Effector memory CD4-positive, alpha-beta T cell (primary cell): Measurements from ENCODE around the gene NXPH3.

Source experiments
- DNase-seq, 3 donors: peaks; one replicate each; pipeline ENCODE4 v3.0.0-alpha.2; 2020
- H3K27ac ChIP-seq: 2 replicates; pipeline ENCODE4 v1.7.0; 2013; ENCODE audit warnings: mild to moderate bottlenecking, low read length, moderate library complexity; ENCODE audit not compliant: insufficient read depth, poor library complexity, severe bottlenecking
- H3K27me3 ChIP-seq: replicated peaks from 2 replicates; pipeline ENCODE4 v1.7.0; 2013; ENCODE audit warnings: mild to moderate bottlenecking, low read length; ENCODE audit not compliant: insufficient read depth, control insufficient read depth, poor library complexity, severe bottlenecking
- H3K36me3 ChIP-seq: 2 replicates; pipeline ENCODE4 v1.7.0; 2013; ENCODE audit warnings: mild to moderate bottlenecking, low read length, moderate library complexity; ENCODE audit not compliant: control insufficient read depth, insufficient read depth
- H3K4me1 ChIP-seq: 2 replicates; pipeline ENCODE4 v1.7.0; 2013; ENCODE audit warnings: low read length, mild to moderate bottlenecking; ENCODE audit not compliant: control insufficient read depth, insufficient read depth, poor library complexity, severe bottlenecking
- H3K4me3 ChIP-seq: 2 replicates; pipeline ENCODE4 v1.7.0; 2013; ENCODE audit warnings: low read length, low read depth, mild to moderate bottlenecking; ENCODE audit not compliant: insufficient read depth, poor library complexity, severe bottlenecking
- H3K9me3 ChIP-seq: 2 replicates; pipeline ENCODE4 v1.7.0; 2013; ENCODE audit warnings: mild to moderate bottlenecking, low read length, moderate library complexity; ENCODE audit not compliant: control insufficient read depth

The NXPH3 gene

DNA sequence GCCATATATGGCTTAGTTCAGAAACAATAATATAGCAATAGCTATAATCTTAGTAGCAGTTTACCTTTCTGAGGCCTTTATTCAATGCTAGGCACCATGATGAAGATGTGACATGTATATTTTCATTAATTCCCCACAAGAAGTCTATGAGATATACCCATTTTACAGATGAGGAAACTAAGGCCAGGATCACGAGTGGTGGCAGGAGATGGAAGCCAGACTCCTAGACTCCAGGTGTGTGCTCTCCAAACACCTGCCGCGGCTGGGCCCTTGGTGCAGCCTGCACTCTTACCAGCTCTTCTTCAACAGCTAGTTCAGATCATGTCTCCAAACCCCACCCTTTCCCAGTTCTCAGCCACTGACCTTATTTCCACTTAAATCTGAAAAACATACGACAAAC lies 15.2 kb downstream of the NXPH3 start:
- no peak overlapping the region for H3K4me3 ChIP-seq
- no peak for DNase-seq
- H3K4me1 ChIP-seq: no peaks in the 10 kb centered on the region
- no peak overlapping the region for H3K27ac ChIP-seq
- no peaks in the 10 kb centered on the region for H3K9me3 ChIP-seq
- peaks cover 3% of the 10 kb centered on the region for H3K36me3 ChIP-seq
- no peaks in the 10 kb centered on the region for H3K27me3 ChIP-seq

DNA sequence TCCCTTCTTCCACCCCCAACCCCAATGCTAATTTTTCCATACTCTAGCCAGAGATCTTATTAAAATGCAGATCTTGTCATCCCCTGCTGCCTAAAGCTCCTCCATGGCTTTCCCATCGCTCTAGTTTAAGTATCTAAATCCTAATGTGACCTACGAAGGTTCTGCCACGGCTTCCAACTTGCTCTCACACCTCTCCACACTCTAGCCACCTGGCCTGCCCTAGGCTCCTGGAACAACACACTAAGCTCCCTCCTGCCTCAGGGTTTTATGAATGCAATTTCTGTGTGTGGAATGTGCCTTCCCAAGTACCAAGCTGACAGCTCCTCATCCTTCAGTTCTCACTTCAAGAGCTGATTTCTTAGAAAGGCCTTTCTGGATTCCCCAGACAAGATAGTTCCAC lies 16.6 kb downstream of the NXPH3 start:
- Histone ChIP-seq H3K27me3 (no peaks in the 10 kb centered on the region), H3K36me3 (peaks cover 11% of the 10 kb centered on the region)
- DNase-seq: no peak

DNA sequence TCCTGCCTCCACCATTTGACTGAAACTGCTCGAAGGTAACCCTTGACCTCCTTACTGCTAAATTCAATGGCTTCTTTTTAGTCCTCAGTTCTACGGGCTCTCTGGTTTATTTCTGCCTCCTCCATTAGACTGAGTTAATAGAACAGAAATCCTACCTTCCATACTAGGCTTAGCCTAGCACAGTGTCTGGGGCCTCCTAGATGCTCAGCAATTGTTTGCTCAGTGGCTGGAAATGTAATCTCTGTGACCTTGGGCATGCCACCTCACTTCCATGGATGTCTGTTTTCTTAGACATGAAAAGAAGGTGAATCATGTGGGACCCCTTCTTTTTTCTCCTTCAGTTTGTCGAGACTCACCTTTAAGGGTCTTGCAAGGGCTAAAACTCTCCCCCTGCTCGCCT lies 19.7 kb downstream of the NXPH3 start:
- H3K9me3 ChIP-seq: no peaks in the 10 kb centered on the region
- no peaks in the 10 kb centered on the region for H3K4me1 ChIP-seq
- peaks cover 40% of the 10 kb centered on the region for H3K36me3 ChIP-seq
- H3K27ac ChIP-seq: no peak overlapping the region
- no peak for DNase-seq
- H3K4me3 ChIP-seq: no peak overlapping the region
- H3K27me3 ChIP-seq: no peaks in the 10 kb centered on the region

More for the DNA sequence above, 16.6 kb downstream of the NXPH3 start:
- Histone ChIP-seq H3K4me1 (no peaks in the 10 kb centered on the region), H3K9me3 (no peaks in the 10 kb centered on the region), H3K4me3 (no peak overlapping the region), H3K27ac (no peak overlapping the region)

DNA sequence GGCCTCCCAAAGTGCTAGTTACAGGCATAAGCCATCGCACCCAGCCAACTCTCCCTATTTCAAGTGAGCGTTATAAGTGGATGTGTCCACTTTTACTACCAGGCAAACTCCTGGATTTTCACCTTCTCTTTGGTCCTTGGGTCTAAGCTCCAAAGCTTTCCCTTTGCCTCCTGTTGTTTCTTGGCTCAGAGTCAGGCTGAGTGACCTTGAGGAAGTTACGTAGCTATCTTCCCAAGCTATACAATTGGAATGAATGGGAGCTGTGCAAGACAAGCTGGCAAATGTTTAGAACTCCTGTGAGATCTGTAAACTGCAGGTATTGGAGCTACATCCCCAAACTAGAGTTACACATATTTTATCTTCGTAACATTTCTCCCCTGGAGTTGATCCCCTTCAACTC lies 20.3 kb downstream of the NXPH3 start:
- no peak for DNase-seq

DNA sequence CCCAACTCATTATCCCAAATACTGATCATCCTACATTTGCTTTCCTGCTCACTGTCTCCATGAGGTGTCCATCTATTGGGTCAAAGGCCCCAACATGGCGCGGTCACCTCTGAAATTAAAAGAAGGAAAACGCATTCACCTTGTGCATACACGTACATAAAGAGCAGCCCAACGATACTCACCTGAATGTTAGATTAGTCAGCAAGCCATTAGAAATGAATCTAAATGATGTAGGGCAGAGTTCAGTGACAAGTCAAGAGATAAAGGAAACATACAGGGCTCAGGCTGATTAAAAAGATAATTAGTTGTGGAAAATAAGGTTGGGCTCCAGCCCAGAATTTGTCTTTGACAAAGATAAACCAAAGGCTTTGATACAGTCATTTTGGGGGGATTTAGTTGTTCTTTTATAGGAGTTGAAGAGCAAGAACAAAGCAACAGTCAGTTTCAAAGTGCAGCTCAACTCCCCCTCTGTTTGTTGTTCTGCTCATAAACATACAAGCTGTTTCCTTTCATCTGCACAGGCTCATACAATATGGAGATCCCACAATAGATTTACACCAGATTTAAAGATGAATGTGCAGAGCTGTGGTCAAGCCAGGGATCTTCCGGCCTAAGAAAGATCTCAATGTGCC lies 21.1 kb downstream of the NXPH3 start:
- no peaks in the 10 kb centered on the region for H3K27me3 ChIP-seq
- peaks cover 52% of the 10 kb centered on the region for H3K36me3 ChIP-seq

More for the DNA sequence above, 20.3 kb downstream of the NXPH3 start:
- Histone ChIP-seq H3K9me3 (no peaks in the 10 kb centered on the region), H3K27ac (no peak overlapping the region), H3K27me3 (no peaks in the 10 kb centered on the region), H3K36me3 (peaks cover 47% of the 10 kb centered on the region), H3K4me1 (no peaks in the 10 kb centered on the region), H3K4me3 (no peak overlapping the region)

DNA sequence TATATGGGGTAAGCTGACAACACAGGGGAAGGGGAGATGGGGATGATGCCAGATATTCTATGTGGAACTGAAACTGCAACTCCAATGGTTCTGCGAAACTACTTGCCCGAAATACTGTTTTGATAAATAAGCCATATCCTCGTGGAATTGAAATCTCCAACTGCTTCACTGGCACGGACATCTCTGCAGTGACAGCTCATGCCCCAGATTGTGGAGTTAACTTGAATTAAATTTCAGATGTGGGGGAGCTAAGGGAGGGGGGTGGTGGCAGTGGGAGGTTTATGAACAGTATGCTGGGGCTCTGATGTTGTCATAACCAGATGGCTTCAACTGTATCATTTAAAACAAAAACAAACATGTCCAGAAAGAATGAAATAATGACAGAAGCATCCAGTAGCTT lies 21.8 kb downstream of the NXPH3 start:
- H3K4me3 ChIP-seq: no peak overlapping the region
- no peak overlapping the region for H3K27ac ChIP-seq
- no peak for DNase-seq
- no peaks in the 10 kb centered on the region for H3K4me1 ChIP-seq
- no peaks in the 10 kb centered on the region for H3K27me3 ChIP-seq
- H3K9me3 ChIP-seq: no peaks in the 10 kb centered on the region
- H3K36me3 ChIP-seq: peaks cover 58% of the 10 kb centered on the region

More for the DNA sequence above, 21.1 kb downstream of the NXPH3 start:
- DNase-seq: no peak
- H3K27ac ChIP-seq: no peak overlapping the region
- no peak overlapping the region for H3K4me3 ChIP-seq
- H3K4me1 ChIP-seq: no peaks in the 10 kb centered on the region
- no peaks in the 10 kb centered on the region for H3K9me3 ChIP-seq

DNA sequence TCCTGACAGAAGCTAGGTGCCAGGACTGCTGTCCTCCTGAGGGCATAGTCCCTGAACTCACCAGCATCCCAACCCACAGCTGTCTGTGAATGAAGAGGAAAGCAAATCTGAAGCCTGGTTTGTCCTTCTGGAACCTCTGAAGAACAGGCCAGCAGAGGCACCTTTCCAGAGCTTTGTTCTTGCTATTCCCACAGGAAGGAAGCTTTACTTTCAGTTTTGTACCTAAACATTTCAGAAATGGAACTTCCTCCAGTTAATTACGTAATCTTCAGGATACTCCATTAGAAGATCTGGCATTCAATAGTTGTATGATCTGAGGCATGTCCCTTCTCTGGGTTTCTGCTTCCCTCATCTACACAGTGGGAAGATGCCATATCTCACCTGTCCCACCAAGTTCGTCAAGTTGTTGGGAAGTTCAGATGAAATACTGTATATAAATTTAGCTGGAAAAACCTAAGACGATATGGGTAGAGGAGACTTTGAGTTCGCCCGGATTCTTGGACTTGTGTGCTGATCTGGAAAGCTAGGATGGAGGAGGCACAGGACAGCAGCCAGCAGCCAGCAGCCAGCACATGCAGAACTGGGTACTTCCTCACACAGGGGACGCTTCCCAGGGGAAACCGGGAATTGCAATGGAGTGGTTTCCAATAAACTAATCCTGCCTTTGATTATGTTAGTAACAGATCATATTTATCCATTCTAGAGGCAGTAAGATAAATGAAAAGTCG lies 22.4 kb downstream of the NXPH3 start:
- Histone ChIP-seq H3K4me3 (no peak overlapping the region), H3K36me3 (peaks cover 65% of the 10 kb centered on the region), H3K4me1 (no peaks in the 10 kb centered on the region), H3K27ac (no peak overlapping the region), H3K9me3 (no peaks in the 10 kb centered on the region), H3K27me3 (no peaks in the 10 kb centered on the region)
- DNase-seq: no peak

DNA sequence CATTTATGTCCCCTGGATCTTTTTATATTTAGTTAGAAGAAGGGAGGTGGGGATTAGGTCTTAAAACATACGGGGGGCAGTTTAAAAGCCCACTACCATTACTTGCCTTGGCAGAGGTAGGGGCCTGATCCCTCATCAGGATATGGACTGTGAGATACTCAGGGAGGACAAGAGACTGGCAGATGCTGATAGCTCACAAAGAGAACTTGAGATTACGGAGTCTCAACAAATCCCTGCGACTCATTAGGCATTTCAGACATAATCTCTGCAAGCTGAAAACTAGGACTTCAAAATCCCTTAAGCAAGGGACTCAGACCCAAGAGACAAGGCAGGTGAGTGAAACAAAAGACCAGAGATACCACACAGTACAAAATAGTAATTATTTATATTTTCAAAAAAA lies 23.2 kb downstream of the NXPH3 start:
- no peak for DNase-seq
- H3K27me3 ChIP-seq: no peaks in the 10 kb centered on the region
- H3K4me3 ChIP-seq: no peak overlapping the region
- no peak overlapping the region for H3K27ac ChIP-seq
- no peaks in the 10 kb centered on the region for H3K4me1 ChIP-seq
- H3K9me3 ChIP-seq: no peaks in the 10 kb centered on the region
- H3K36me3 ChIP-seq: peaks cover 73% of the 10 kb centered on the region

DNA sequence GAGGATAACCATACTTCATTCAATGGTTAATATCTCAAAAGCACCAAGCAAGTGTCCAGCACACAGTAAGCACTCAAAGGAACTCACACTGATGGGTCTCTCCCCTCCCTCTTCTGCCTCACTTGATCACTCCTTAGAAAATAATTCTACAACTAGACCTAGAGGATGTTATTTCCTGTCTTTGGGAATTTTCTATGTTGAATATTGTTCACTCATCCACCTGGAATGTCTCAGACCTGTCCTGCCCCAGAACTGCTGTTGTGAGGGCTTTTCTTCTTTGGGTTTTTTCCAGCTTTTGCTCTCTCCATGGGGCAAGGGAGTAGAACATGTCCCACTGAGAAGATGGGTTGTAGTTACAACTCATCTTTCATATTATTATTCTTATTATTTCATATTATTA lies 25.3 kb downstream of the NXPH3 start:
- Histone ChIP-seq H3K4me1 (no peaks in the 10 kb centered on the region), H3K4me3 (no peak overlapping the region), H3K27ac (no peak overlapping the region), H3K9me3 (no peaks in the 10 kb centered on the region), H3K27me3 (no peaks in the 10 kb centered on the region), H3K36me3 (peaks cover 85% of the 10 kb centered on the region)
- no peak for DNase-seq

DNA sequence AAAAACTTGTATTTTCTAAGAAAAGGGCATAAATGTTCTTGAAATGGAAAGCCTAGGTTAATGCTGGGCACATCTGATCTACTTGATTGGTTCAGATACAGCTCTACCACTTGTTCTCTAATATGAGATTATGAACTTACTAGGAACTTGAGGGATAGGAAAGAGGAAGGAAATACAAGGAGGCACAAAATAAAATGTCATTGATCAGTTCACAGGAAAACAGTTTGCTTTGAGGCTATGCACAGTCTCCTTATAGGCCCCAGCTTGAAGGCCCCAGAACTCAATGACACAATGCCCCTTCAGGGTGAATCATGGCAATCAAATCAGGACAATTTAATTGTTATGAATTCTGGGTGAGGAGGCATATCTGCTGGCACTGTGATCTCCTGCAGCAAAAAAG lies 27.1 kb downstream of the NXPH3 start:
- Histone ChIP-seq H3K4me3 (no peak overlapping the region), H3K4me1 (no peaks in the 10 kb centered on the region), H3K9me3 (no peaks in the 10 kb centered on the region), H3K27ac (no peak overlapping the region), H3K27me3 (no peaks in the 10 kb centered on the region), H3K36me3 (peaks cover 89% of the 10 kb centered on the region)
- DNase-seq: no peak
